Large intestine (tissue), 3 donors: Measurements from ENCODE around the gene MAST4. TPM values are rescaled to one million over a fixed set of nuclear protein-coding genes. Genes with fewer than 3 reads are reported as not detected.

ENCODE experiments used
- DNase-seq, 2 donors: peaks; one replicate each; pipeline versions ENCODE4 v3.0.0 to v3.0.0-alpha.2; 2013
- H3K27ac ChIP-seq: one replicate; pipeline ENCODE4 v1.5.1; 2013; ENCODE audit warnings: low read length
- H3K27me3 ChIP-seq: 2 replicates; pipeline ENCODE4 v1.6.1; 2013; ENCODE audit warnings: low read length; ENCODE audit not compliant: control insufficient read depth, insufficient read depth
- H3K36me3 ChIP-seq: 2 replicates; pipeline ENCODE4 v1.6.1; 2013; ENCODE audit warnings: low read length; ENCODE audit not compliant: control insufficient read depth, insufficient read depth
- H3K4me1 ChIP-seq: one replicate; pipeline ENCODE4 v1.6.1; 2013; ENCODE audit warnings: low read length; ENCODE audit not compliant: control insufficient read depth, insufficient read depth
- H3K4me3 ChIP-seq: one replicate; pipeline ENCODE4 v1.5.1; 2013; ENCODE audit warnings: low read length
- H3K9me3 ChIP-seq: one replicate; pipeline ENCODE4 v1.6.1; 2013; ENCODE audit warnings: mild to moderate bottlenecking, low read depth, low read length, moderate library complexity; ENCODE audit not compliant: control insufficient read depth
- WGBS: methylation state at CpG from one replicate; pipeline ENCODE4 v1.1.5; 2013; ENCODE audit warnings: low lambda C conversion rate; ENCODE audit not compliant: insufficient coverage; 5-methylcytosine and 5-hydroxymethylcytosine counted together
- polyA plus RNA-seq: library from polyadenylated mRNA; unstranded; fragments of 120-200 nt; gene quantifications from one replicate; pipeline ENCODE4 v1.2.1, GENCODE V29; 2013

The MAST4 gene
- polyA plus RNA-seq, 1 donor, result 14.8 TPM

DNA sequence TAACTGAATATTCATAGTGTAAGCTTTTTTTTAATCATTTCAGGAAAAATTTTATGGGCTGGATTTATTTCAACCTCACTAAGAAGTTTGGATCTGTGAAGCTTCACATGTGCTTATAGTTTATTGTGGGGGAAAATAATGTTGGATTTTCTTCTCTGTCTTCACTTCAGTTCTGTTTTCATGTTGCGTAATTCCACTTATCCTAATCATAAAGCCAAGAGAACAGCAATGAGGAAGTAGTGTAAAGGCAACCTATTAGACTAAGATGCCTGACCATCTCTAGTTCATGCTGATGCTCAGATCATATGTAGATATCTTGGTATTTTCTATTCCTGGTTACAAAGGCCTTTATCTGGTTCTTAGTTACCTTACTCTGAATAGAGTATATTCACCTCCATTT is 550.4 kb downstream of the MAST4 start:
- WGBS, result no CpG with 5 or more reads among the region's 1 CpG
- Histone ChIP-seq H3K27me3 (no peaks in the 10 kb centered on the region), H3K36me3 (peaks cover 44% of the 10 kb centered on the region), H3K4me1 (peaks cover 42% of the 10 kb centered on the region), H3K27ac (no peak overlapping the region), H3K9me3 (no peaks in the 10 kb centered on the region), H3K4me3 (no peak overlapping the region)
- peak in 1 of 2 donors; percentile 53 for DNase-seq

DNA sequence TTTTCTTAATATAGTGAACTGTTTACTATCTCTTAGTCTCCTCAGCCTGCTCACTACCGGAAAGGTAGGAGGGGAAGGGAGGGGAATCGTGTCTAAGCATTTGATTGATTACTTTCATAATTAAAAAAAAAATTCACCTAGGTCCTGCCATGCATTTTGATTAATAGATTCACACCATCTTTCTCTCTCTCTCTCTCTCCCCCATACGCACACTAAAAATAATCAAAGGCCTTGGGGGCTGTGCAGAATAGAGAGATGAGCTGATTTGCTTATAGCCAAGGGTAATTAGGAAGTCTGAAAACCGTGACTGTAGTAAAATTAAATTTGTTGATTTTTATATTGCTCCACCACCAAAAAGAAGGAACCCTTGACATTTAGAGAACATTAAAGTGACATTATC is 550.8 kb downstream of the MAST4 start:
- Histone ChIP-seq H3K27ac (no peak overlapping the region), H3K4me1 (peaks cover 42% of the 10 kb centered on the region), H3K27me3 (no peaks in the 10 kb centered on the region), H3K36me3 (peaks cover 44% of the 10 kb centered on the region), H3K4me3 (no peak overlapping the region), H3K9me3 (no peaks in the 10 kb centered on the region)
- 90% methylated on average over 2 of the region's 4 CpGs for WGBS
- no peak for DNase-seq

DNA sequence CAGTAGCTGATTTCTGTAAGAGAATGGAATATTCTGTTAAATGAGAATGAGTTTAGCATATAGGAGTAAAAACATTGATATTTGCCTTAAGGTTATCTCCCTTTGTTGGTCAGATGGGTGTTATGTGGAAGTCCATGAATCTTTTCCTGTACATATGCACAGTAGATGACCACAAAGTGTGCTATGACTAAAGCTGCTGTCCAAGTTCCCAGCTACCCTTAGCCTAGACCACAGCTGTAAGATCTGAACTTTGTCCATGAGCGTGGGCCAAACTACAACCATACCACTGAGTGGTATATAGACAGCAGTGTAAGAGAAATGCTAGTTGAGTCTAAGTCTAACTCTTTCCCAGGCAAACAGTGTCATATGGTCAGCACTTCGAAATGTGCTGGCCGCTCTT is 551.6 kb downstream of the MAST4 start:
- peak in 1 of 2 donors; percentile 27 for DNase-seq
- no CpG with 5 or more reads among the region's 3 CpGs for WGBS

DNA sequence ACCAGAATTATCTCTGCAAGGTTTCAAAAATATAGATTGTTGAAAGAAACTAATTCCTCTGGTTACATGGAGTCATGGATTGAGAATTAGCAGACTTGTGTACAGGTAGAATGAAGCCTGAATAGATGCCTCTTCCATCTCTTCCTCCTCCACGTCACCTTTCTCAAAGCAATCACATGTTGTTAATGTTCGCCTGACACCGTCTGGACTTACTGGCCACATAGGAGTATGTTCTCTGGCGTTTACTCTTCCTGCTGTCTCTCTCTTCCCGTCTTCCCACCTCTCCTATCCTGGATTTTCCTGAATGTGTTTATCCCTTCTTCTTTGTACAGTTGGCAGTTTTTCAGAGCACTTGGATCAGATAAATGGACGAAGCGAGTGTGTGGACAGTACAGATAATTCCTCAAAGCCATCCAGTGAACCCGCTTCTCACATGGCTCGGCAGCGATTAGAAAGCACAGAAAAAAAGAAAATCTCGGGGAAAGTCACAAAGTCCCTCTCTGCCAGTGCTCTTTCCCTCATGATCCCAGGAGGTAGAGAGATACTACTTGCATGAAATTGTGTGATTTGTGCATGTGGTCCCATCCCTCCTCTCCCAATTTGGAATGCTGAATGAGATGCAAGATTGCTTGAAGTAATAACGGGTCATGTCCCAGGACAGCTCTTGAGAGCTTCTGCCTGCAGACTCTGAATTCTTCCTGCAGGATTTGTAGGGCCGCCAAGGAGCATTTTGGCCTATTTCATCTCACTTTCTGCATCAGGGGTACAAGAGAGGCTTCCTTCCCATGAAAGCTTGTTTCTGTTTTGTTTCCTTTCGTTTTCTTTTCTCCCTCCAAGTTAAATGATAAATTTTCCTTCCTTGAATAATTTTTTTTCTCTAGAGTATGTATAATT is 553.1 kb downstream of the MAST4 start:
- no peak overlapping the region for H3K27ac ChIP-seq
- H3K4me3 ChIP-seq, result no peak overlapping the region
- H3K27me3 ChIP-seq, result no peaks in the 10 kb centered on the region
- peaks cover 41% of the 10 kb centered on the region for H3K36me3 ChIP-seq
- H3K9me3 ChIP-seq, result no peaks in the 10 kb centered on the region
- H3K4me1 ChIP-seq, result peaks cover 29% of the 10 kb centered on the region
- WGBS, result 94% methylated on average over 7 of the region's 14 CpGs
- DNase-seq, result no peak

More for the DNA sequence above, 551.6 kb downstream of the MAST4 start:
- no peaks in the 10 kb centered on the region for H3K27me3 ChIP-seq
- H3K4me3 ChIP-seq, result no peak overlapping the region
- peaks cover 39% of the 10 kb centered on the region for H3K4me1 ChIP-seq
- no peak overlapping the region for H3K27ac ChIP-seq
- H3K36me3 ChIP-seq, result peaks cover 43% of the 10 kb centered on the region
- H3K9me3 ChIP-seq, result no peaks in the 10 kb centered on the region

DNA sequence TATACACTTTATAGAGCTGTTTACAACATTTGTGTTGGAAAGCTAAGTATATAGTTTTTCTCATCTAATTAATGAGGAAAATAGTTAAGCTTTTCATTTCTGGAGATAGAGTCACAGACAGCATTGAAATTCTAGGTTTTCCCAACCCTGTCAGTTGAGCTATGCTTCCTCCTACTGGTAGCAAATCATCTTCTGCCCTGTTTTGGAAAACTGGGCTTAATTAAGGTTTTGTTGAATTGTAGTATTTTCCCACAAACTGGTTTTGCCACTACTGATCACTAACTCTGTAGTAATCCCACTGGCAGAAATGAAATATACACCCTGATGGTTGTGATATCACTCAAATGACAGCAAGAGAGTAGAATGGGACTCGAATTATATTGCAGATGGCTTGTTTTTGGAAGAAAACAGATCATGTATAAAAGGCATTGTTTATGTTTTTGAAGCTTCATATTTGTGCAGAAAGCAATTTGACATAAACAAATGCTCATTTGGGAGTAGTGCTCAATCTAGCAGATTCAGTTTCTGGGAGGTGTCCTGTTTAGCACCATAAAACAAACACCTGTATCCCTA is 553.8 kb downstream of the MAST4 start:
- H3K27me3 ChIP-seq, result no peaks in the 10 kb centered on the region
- no peak overlapping the region for H3K4me3 ChIP-seq
- H3K9me3 ChIP-seq, result no peaks in the 10 kb centered on the region
- no peak for DNase-seq
- 83% methylated on average over 1 of the region's 1 CpG for WGBS
- H3K27ac ChIP-seq, result no peak overlapping the region
- peaks cover 47% of the 10 kb centered on the region for H3K36me3 ChIP-seq
- peaks cover 22% of the 10 kb centered on the region for H3K4me1 ChIP-seq

DNA sequence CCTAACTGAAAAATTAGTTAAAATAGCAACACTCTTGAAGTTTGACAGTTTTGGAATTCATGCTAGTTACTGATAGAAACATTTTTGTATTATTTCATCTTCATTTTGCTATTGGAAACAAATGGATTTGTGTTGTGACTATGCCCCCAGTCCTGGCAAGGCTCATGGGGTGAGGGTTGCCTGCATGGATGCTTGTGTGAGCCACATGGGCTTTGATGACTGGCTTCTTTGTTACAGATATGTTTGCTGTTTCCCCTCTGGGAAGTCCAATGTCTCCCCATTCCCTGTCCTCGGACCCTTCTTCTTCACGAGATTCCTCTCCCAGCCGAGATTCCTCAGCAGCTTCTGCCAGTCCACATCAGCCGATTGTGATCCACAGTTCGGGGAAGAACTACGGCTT is 556.2 kb downstream of the MAST4 start:
- no peak for DNase-seq
- H3K36me3 ChIP-seq, result peaks cover 45% of the 10 kb centered on the region
- H3K4me3 ChIP-seq, result no peak overlapping the region
- H3K27ac ChIP-seq, result no peak overlapping the region
- no peaks in the 10 kb centered on the region for H3K27me3 ChIP-seq
- peaks cover 4% of the 10 kb centered on the region for H3K4me1 ChIP-seq
- WGBS, result 100% methylated on average over 2 of the region's 6 CpGs
- no peaks in the 10 kb centered on the region for H3K9me3 ChIP-seq

DNA sequence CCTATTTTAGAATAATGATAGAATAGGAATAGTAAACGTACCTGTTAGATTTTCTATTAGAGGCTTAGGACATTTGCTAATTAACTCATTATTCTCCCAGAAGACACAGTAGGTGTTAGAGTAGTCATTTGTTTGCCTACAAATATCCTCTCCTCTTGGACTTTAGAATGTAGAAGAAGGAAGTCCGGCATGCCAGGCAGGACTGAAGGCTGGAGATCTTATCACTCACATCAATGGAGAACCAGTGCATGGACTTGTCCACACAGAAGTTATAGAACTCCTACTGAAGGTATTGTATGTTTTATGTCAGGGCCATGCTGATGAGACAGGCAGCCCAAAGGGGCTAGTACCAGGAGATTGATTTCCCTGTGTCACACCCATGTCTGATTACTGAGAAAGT is 557.1 kb downstream of the MAST4 start:
- H3K4me1 ChIP-seq, result no peaks in the 10 kb centered on the region
- no peak for DNase-seq
- H3K36me3 ChIP-seq, result peaks cover 45% of the 10 kb centered on the region
- H3K27me3 ChIP-seq, result no peaks in the 10 kb centered on the region
- no peaks in the 10 kb centered on the region for H3K9me3 ChIP-seq
- no peak overlapping the region for H3K27ac ChIP-seq
- no peak overlapping the region for H3K4me3 ChIP-seq
- 80% methylated on average over 1 of the region's 2 CpGs for WGBS

DNA sequence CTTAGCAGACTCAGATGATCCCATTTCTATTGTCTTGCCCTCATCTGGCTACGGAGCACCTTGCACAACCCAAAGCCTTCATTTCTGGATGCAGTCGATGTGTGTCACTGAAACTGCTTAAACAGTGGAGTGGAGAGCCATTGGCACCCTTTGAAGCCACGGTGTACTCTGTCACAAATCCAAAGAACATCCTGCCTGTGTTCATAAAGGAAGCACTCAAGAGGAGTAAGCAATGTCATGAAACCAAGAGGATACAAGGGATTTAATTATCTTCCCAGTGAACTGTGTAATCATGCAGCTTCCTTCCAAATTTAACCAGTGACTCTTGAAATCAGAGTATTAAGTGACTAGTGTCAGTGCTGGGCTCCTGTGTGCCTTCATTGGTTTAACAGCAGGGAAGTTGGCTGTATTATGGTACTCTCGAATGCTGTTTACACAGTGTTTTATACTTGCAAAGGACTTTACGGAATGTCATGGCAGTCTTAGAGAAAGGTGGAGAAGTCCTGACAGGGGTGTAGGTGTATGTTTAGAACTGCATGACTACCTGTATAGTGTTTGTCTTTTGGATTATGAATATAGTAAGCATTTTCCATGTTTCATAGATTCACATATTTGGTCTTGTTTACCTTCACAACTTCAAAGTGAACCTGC is 558.5 kb downstream of the MAST4 start:
- H3K4me1 ChIP-seq, result no peaks in the 10 kb centered on the region
- H3K9me3 ChIP-seq, result no peaks in the 10 kb centered on the region
- H3K27ac ChIP-seq, result no peak overlapping the region
- DNase-seq, result no peak
- peaks cover 43% of the 10 kb centered on the region for H3K36me3 ChIP-seq
- no CpG with 5 or more reads among the region's 5 CpGs for WGBS
- no peak overlapping the region for H3K4me3 ChIP-seq
- H3K27me3 ChIP-seq, result no peaks in the 10 kb centered on the region

DNA sequence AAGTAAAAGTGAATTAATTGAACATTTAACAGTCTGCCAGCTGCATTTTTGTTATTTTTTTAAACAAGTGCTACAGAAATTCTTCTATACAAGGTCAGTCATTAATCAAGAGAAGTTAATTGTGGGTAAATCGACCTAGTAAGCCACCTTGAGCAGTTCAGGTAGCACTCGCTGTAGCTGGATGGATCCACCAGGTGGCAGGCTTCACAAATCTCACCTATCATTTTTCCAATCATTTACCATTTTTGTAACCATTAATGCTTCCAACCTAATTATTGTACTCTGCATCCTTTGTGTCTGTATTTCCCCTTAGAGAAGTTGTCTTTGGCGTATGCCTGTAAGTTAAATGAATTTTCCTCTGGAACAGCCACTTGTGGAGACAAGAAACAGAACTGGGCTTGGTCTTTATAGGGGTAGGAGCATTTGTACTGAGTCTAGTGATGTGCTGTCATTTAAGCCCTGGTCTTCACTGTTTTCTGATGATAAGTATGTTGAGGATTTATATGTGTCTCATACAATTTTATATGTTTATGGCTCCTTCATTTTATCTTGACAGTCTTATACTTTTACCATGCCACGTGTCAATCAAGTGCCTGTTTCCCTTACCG is 560.9 kb downstream of the MAST4 start:
- Histone ChIP-seq H3K27ac (no peak overlapping the region), H3K36me3 (peaks cover 40% of the 10 kb centered on the region), H3K4me1 (no peaks in the 10 kb centered on the region), H3K4me3 (no peak overlapping the region), H3K9me3 (no peaks in the 10 kb centered on the region), H3K27me3 (no peaks in the 10 kb centered on the region)
- no peak for DNase-seq
- WGBS, result no CpG with 5 or more reads among the region's 5 CpGs

DNA sequence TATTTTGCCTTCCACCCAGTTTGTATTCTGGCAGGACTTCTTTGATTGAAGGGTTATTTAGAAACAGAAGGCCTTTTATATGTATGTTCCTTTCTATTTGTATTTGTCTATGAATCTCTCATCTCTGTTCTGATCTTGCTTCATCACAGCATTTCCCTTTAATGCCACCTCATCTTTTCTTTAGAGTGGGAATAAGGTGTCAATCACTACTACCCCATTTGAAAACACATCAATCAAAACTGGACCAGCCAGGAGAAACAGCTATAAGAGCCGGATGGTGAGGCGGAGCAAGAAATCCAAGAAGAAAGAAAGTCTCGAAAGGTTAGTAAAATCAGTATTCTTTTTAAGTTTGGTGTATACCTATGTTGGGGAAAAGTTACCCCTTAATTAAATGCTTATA is 564.1 kb downstream of the MAST4 start:
- peaks cover 50% of the 10 kb centered on the region for H3K36me3 ChIP-seq
- no peak overlapping the region for H3K4me3 ChIP-seq
- H3K9me3 ChIP-seq, result peaks cover 6% of the 10 kb centered on the region
- DNase-seq, result no peak
- H3K27ac ChIP-seq, result no peak overlapping the region
- no peaks in the 10 kb centered on the region for H3K27me3 ChIP-seq
- H3K4me1 ChIP-seq, result no peaks in the 10 kb centered on the region
- WGBS, result no CpG with 5 or more reads among the region's 3 CpGs
